Epithelial cell of prostate (primary cell): Measurements from ENCODE around the gene ANKS1B.

ENCODE experiments used
- DNase-seq: peaks from one replicate; pipeline ENCODE4 v3.0.0-alpha.2; 2011; ENCODE audit warnings: low read depth, low spot score
- H3K27ac ChIP-seq: fragments of 450-650 bp; 2 replicates; pipeline ENCODE4 v1.5.1; 2017; ENCODE audit warnings: mild to moderate bottlenecking

ANKS1B gene

DNA sequence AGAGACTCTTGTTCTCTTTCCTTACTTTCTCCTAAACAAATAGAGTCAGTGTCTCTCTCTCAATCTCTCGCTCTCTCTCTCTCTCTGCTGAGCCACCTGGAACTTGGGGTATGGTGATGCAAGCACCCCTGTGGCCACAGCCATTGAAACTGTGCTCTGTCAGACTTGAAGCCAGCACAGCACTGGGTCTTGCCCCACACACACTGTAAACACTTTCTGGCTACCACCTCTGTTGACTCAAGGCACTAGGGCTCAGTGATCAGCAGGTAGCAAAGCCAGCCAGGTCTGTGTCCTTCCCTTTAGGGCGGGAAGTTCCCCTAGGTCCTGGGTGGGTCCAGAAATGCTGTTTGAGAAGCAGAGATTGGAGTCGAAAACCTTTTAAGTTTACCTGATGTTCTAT, 463.1 kb downstream of the ANKS1B start:
- no peak overlapping the region for H3K27ac ChIP-seq
- no peak for DNase-seq

DNA sequence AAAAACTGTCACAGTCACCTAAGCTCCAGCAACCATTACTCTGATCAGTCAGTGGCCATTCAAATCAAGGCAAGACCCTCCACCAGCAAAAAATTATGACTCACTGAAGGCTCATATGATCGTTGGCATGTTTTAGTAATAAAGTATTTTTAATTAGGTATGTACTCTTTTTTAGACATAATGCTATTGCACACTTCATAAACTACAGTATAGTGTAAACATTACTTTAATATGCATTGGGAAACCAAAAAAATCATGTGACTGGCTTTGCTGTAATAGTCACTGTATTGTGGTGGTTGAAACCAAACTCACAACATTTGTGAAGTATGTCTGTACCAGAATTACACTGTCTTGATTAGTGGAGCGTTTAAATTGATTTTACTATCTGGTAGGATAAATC, 471.7 kb downstream of the ANKS1B start:
- no peak overlapping the region for H3K27ac ChIP-seq
- no peak for DNase-seq

DNA sequence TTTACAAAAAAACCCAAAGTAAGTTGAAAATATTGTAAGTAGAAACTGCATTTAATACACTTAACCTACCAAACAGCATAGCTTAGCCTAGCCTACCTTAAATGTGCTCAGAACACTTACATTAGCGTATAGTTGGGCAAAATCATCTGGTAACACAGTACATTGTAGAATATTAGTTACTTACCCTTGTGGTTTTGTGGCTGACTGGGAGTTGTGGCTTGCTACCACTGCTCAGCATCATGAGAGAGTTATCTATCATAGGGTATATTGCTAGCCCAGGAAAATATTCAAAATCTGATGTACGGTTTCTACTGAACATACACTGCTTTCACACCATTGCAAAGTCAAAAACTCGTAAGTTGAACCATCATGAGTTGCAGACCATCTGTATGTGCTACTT, 478.9 kb downstream of the ANKS1B start:
- no peak for DNase-seq

DNA sequence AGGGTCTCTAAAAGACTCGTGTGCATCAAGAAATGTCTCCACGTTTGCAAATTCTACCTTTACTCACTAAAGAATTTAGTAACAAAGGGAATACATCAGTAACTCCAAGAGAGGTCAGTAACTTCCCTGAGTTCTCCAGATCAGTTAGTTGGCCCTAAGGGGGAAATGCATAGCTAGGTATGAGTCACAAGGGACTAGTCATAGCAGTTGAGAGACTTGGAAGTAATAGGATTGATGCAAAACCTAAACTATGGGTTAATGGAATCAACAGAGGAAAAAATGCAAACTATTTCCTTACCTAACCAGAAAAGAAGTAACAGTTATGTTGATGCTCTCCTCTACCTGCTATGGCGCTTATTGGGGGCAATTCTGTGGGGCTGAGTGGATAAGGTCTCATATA, 486.0 kb downstream of the ANKS1B start:
- DNase-seq = peak; percentile 59
- H3K27ac ChIP-seq = no peak overlapping the region

More for the DNA sequence above, 478.9 kb downstream of the ANKS1B start:
- H3K27ac ChIP-seq = no peak overlapping the region

DNA sequence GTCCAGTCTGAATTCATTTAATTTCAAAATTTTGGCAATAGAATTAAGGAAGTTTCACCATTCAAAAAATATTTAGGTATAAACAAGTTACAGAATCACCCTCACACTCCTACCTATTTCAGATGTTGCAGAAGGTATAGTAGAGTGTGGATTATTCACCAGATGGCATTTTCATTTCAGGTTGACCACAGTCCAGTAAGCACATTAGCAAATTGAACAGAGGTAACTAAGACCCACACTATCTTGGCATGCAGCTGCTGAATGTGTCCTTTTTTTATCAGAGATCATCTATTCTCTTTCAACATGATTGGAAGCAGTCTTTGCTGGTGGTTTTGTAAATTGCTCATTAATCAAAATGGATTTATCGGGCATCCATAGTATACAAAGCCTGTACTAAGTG, 488.9 kb downstream of the ANKS1B start:
- H3K27ac ChIP-seq = no peak overlapping the region
- no peak for DNase-seq

DNA sequence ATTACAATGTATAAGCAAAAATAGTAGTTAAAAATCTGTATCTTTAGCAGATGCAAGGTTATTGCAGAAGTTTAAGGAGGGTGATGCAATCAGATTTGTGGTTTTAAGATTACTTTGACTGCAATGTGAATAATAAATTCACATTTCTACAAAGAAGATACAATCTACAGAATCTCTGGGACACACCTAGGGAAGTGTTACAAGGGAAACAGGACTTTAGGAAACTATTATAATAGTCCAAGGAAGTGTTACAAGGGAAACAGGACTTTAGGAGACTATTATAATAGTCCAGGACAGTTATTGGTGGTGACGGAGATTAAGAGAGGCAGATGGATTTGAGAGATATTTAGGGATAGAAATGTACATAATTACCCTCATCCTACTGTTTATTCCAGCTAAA, 491.5 kb downstream of the ANKS1B start:
- no peak for DNase-seq
- H3K27ac ChIP-seq = no peak overlapping the region

DNA sequence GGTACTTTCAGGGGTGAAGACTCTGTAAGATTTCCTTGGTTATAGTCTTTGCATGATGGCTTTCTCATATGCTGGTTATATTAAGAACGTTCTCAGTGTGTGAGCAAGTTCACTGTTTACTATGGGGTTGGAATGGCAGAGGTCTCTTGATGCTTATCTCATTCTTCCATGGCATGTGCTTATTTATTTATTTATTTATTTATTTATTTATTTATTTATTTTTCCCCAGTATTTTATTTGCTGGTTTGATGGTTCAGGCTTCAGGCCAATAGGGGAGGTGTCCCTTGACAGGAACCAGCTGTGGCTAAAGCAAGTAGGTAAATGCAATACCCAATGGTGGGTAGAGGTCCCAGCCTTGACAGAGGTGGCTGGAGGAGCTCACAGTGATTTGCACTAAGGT, 498.5 kb downstream of the ANKS1B start:
- no peak overlapping the region for H3K27ac ChIP-seq
- DNase-seq = no peak

DNA sequence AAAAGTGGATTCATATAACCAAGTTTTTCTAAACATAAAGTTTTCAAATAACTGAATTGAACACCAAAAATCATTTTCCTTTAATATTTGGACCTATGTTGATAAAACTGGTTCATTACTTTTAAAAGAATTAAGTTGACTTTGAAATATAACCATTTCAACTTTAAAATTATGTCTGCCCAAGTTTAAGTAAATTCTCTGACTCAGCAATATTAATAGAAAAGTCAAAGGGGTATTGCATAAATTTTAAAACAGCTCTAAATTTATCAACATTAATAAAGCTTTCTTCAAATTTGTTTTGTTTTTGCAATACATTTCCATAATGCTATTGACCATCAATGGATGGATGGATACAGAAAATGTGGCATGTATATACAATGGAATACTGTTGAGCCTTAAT, 505.6 kb downstream of the ANKS1B start:
- no peak overlapping the region for H3K27ac ChIP-seq
- no peak for DNase-seq

DNA sequence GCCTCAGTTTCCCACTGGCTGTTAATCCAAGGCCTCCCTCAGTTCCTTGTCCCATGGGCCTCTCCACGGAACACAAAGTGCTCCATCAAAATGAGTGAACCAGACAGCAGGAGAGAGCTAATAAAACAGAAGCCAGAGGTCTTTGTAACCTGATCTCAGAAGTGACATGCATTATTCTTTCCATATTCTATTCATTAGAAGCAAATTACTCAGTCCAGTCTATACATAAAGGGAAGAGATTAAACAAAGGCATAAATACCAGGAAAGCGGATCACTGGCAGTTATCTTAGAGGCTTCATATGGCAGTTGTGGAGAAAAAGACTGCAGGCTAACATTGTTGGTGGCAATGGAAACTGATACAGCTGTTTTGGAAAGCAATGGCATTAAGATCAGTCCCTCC, 507.8 kb downstream of the ANKS1B start:
- no peak overlapping the region for H3K27ac ChIP-seq
- DNase-seq = no peak

DNA sequence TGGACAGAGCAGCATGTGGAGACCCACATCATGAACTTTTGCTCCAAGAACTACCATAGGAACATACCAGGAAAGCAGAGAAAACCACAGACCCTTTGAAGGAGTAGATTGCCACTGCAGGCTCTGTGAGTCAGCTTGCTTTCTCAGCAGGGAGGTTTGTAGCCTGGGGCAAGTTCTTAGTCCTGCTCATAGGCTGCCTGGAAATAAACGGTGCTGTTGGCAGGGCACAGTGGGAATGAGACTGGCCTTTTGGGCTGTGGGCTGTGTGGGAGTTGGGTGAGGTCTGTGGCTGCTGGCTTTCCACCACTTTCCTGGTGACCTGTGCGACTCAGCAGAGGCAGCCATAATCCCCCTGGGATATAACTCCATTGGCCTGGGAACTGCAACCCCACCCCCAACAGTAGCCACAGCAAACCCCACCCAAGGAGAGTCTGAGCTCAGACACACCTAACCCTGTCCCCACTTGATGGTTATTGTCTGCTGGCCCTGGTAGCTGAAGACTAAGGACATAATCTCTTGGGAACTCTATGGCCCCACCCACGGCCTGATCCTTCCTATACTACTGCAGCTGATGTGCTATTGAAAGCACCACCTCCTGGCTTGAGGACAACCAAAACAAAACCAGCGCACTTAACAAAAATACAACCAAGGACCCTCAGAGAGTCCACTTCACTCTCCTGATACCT, 529.2 kb downstream of the ANKS1B start:
- DNase-seq = peak; percentile 83
- H3K27ac ChIP-seq = no peak overlapping the region

DNA sequence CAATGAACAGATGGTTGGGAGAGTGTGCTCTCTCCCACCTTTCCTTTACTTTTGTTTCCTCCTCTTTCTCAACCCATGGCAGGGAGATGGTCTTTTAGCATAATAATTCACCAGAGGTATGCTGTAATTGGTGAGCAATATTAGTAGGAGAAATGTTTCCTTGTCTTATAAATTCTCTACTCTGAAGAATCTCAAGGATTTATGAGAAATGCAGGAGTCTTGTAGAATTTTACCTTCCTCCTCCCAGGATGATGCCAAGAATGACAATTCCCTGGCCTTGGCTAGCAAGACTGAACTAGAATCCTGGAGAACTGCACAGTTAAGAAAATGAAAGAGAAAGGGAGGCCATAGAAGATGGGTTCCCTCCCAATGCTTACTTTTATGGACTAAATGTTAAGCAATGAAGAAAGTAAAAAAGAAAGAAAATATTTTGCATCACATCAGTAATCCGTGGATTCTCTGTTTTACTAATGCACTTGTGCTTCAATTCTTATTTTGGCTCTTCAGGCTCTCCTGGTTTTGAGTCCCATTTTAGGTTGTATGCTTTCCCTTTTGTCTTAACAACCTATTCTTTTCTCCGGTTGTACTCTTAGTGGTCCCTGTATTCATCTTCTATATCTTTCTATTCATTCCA, 530.1 kb downstream of the ANKS1B start:
- no peak for DNase-seq
- H3K27ac ChIP-seq = no peak overlapping the region

DNA sequence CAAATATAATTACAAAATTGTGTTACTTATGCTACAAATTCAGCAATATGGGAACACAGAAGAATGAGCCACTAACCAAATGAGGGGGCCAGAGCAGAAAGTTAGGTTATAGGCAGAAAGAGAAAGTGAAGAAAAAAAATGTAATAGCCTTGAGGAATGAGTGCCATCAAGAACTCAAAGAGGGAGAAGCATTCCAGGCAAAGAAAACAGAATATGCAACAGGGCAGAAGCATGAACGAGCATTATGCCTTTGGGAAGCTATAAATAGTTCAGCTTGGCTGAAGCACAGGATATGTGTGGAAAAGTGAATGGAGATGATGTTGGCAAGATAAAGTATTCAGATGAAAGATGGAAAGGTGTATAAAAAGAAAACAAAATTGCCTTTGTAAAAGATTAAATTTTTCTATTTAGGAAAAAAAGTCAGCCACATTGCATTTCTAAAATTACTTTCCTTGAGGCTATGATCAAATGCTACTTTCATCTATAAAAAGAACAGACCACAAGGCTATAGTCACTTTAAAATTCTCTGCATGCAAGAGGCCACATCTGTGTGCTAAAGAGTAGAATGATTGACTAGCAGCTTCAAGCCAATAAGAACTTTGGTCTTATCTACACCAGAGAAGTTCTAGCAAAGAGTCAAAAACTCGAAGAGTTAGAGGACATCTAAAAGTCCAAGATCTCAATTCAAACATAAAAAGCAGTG, 530.7 kb downstream of the ANKS1B start:
- H3K27ac ChIP-seq = no peak overlapping the region
- no peak for DNase-seq

DNA sequence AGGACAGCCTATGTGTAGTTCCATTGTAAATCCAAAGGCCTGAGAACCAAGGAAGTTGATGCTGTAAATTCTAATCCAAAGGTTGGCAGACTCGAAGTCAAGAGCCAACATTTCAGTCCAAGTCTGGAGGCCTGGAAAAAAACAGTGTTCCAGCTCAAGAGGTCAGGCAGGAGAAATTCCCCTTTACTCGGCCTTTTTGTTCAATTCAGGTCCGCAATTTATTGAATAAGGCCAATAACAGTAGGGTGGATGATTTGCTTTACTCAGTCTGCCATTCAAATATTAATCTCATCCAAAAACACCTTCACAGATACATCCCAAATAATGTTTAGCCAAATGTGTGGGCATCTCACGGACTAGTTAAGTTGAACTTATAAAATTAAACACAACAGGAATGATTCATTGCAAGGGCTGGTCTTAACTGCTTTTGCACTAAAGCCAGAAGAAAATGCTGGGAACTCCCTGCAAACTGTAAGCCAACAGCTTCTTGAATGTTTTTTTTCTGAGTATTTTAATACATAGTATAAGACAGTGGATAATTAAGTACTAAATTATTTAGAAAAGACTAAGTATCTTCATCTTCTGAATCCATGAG, 534.6 kb downstream of the ANKS1B start:
- no peak for DNase-seq
- H3K27ac ChIP-seq = no peak overlapping the region

DNA sequence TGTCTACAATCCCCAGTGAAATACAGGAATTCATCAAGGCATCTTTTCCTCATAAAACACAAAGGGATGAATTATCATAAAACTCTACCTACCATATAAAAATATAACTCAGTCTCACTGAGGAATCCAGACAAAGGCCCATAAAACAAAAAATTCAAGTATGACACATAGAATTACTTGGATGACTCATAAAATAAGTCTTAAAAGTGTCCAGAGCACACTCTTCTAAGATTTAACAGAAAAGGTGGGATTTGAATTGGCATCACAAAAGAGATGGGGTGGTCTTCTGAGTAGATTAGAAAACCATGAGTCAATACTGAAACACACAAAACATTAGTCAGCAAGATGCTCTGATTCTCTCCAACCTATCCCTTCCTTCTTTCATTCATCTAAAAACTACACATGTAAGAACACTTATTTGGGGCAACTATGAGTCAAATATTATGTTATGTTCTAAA, 539.8 kb downstream of the ANKS1B start:
- peak overlapping the region; percentile 4 for H3K27ac ChIP-seq
- peak; percentile 18 for DNase-seq

DNA sequence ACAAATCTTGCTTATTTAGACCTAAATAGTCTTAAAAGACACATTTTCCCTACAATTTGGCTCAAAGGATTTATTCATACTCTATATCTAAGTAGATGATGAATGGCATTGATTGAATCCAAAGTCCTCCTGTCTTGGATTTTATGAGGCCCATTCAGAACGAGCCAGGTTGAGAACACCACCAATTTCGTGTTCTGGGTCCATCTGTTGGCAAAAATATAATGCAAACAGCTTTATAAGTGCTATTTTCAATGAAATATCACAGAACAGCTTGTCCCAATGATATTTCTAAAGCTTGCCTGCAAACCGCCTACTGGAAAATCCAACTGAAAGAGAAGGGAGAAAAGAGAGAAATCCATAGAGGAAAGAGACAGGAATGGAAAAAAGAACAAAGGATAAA, 542.0 kb downstream of the ANKS1B start:
- H3K27ac ChIP-seq = no peak overlapping the region
- DNase-seq = no peak

DNA sequence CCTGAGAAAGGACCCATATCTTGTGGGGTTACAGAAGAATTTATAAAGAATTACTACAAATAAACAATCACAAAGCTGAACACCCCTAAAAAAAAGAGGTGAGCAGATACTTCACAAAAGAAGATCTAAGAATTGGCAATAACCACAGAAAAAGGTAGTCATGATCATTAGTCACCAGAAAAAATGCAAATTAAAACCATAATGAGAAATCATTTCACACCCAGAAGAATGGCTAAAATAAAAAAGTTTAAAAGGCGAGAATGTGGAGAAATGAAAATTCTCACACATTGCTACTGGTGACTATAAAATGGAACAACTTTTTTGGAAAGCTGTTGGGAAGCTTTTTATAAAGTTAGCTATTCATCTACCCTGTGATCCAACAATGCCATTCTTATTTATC, 545.3 kb downstream of the ANKS1B start:
- DNase-seq = no peak
- no peak overlapping the region for H3K27ac ChIP-seq

DNA sequence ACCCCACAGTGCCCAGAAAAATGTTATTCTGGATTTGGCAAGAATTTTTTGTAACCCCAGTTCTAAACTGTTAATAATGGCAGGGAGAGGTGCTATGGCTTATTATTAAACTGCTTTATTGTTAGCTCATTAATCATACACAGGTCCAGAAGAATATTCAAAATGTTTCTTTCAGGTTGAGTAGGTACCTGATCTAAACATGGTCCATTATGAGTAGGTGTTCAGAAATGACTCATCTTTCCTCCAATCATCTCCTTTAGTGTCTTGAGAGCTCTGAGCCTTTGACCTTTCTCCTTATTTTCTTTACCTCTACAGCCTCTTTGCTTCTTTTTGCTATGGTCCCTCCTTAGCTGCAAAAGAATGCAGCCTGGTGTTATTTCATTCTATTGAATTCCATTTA, 548.2 kb downstream of the ANKS1B start:
- H3K27ac ChIP-seq = no peak overlapping the region
- DNase-seq = no peak

DNA sequence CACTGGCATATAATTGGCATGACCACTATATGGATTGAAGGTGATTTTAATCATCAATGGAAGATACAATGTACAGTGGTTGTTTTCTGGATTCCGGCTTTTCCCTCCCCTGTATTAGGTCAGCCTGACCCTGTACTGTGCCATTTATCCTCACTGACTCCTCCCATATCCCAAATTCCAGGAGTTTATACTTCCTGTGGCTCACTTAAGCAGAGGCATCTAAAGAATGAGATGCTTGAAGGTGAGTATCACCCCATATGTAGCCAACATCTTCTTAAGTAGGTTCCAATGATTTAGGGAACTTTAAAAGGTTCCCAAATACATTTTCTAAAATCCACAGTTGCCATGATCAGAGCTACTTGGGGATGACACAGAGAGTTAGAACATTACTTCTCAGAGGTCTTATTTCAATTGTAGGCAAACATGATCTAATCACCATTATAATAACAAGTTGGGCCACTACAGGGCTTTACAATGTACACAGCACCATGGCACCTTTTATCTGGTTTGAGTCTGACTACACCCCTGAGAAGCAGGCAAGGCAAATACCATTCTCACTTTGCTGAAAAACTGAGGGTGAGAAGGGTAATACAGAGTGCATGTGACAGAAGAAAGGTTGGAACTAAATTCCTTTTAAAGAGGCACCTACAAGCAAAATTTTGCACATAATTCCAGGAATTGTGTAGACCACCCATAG, 549.5 kb downstream of the ANKS1B start:
- no peak for DNase-seq
- no peak overlapping the region for H3K27ac ChIP-seq

DNA sequence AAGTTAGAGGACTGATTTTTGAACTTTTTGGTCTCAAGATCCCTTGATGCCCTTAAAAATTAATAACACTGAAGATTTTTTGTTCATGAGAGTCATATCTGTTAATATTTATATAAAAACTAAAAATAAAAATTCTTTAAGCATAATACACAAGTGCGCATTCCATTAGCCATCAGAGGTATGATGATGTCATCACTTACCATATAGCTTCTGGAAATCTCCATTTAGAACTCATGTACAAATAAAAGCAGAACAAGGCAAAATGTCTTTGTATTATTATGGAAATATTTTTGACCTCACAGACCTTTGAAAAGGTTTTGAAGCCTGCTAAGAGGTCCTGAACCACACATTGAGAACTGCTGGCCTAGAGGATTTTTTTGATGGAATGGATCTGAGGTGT, 551.6 kb downstream of the ANKS1B start:
- no peak for DNase-seq
- no peak overlapping the region for H3K27ac ChIP-seq

DNA sequence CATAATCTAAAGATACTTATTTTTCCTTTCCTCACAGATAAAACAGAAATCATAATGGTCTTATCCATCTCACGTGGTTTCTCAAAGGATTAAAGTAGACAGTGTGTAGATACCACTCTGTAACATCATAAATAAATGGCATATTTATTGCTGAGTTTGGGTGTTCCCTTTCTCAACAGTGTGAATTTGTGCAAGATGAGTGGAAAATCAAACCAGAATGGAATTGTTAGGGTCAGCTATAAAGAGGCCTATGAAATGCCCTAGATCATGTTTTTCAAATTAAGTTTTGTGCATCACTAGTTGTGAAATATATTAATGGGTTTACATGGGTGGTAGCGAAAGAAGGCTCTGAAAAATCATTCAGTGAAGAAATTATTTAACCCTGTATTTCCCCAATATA, 553.5 kb downstream of the ANKS1B start:
- no peak for DNase-seq
- H3K27ac ChIP-seq = no peak overlapping the region

DNA sequence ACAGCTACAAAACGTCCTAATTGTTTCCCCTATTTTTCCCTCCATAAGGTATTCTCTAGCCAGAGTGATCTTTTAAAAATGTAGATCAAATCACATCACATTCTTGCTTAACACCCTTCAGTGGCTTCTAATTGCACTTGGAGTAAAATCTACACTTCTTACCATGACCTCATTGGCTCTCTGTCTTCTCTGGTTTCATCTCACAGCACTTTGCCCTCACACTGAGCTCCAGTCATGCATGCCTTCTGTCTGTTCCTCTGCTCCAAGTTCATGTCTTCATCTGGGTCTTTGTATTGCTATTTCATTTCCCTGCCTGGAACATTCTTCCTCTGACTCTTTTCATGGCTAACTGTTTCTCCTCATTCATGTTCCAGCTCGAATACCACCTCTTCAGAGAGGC, 557.6 kb downstream of the ANKS1B start:
- DNase-seq = no peak

More for the DNA sequence above, 557.6 kb downstream of the ANKS1B start:
- no peak overlapping the region for H3K27ac ChIP-seq
